GM18520 (cell line): ENCODE results near the gene SELENOV.

Source experiments
- ATAC-seq: cut with Tn5 transposase; IDR thresholded peaks from one replicate; pipeline ENCODE4 v1.9.1; 2021; ENCODE audit not compliant: unreplicated experiment

Gene SELENOV

DNA sequence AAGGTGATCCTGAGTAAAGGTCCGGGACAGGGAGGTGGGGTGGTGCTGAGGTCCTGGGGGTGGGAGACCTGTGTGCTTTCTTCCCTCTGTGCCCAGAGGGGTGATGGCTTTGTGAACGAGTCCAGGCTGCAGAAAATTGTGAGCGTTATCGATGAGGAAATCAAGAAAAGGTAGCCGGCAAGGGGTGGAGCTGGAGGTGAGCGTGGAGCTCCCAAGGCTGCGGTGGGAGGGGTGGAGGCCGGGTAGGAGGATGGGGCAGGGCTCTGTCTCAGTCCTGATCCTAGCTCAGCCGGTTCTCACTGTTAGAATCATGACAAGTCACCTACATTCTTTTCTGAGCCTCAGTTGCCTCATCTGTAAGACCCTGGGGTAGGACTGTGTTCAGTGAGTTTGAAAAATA is 4.0 kb downstream of the SELENOV start:
- no peak for ATAC-seq

DNA sequence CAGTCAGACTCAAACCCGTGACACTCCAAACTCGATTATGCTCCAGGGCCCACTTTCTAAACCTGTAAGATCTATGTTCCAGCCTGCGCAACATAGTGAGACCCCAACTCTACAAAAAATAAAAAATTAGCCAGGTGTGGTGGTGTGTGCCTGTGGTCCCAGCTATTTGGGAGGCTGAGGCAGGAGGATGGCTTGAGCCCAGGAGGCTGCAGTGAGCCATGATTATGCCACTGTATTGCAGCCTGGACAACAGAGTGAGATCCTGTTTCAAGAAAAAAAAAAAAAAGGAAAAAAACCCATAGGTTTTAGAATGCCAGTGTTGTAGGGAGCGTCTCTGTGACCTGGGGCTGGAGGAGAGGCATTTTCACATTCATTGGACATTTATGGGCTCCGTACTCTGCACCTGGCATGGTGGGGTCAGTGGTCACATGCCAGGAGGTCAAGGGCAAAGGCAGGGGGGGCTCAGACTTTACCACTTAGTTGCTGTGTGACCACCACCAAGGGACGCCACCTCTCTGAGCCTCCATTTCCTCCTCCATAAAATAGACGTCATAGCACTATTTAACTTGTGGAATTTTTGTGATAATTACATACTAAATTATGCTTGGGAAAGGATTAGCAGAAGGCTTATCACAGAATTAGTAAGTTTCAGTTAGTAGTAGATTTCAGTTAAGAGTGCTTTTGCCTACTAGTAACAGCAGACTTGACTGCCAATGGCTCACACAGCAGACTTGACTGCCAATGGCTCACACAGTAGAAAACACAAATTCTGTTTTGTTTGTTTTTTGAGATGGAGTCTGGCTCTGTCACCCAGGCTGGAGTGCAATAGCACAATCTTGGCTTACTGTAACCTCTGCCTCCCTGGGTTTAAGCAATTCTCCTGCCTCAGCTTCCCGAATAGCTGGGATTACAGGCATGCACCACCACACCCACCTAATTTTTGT is 5.9 kb downstream of the SELENOV start:
- ATAC-seq: no peak

DNA sequence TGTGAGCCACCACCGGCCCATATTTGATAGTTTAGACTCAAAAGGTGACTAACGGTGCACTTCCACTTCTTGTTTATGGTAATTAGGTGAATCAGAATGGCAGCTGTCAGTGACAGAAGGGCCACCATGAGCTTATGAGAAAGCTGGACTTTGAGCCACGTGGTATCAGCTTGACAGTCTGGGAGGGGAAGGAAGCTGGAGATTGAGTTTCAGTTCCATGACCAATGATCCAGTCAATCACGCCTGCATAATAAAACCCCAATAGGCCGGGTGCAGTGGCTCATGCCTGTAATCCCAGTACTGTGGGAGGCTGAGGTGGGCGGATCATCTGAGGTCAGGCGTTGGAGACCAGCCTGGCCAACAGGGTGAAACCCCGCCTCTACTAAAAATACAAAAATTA is 9.6 kb downstream of the SELENOV start:
- no peak for ATAC-seq

DNA sequence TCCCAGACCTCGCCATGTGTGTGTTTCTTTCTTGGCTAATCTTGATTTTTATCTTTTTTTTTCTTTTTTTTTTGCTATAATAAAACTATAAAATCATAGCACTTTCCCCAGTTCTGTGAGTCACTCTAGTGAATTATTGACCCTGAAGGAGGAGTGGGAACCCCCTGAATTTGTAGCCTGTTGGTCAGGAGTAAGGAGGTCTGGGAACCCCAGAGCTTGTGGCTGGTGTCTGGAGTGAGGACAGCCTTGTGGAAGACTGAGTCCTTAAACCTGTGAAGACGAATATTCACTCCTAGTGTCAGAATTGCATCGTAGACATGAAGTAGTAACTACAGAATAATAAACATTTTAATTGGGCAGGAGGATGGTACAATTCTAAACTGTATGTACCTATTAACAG is 10.3 kb downstream of the SELENOV start:
- no peak for ATAC-seq

DNA sequence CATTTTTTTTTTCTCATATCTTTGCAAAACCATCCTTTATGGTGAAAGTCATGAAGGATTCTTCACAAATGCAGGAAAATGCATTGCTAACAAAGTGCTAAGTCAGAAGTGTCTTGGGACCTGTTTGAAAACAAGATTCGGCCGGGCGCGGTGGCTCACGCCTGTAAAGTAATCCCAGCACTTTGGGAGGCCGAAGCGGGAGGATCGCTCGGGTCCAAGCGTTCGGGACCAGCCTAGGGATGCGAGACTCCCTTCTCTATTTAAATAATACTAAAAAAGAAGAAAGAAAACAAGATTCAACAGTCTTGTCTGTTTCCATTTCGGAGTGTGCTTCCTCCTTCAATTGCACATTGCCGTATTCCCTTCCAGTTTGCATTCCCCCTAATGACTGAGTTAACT is 16.9 kb downstream of the SELENOV start:
- ATAC-seq: no peak

DNA sequence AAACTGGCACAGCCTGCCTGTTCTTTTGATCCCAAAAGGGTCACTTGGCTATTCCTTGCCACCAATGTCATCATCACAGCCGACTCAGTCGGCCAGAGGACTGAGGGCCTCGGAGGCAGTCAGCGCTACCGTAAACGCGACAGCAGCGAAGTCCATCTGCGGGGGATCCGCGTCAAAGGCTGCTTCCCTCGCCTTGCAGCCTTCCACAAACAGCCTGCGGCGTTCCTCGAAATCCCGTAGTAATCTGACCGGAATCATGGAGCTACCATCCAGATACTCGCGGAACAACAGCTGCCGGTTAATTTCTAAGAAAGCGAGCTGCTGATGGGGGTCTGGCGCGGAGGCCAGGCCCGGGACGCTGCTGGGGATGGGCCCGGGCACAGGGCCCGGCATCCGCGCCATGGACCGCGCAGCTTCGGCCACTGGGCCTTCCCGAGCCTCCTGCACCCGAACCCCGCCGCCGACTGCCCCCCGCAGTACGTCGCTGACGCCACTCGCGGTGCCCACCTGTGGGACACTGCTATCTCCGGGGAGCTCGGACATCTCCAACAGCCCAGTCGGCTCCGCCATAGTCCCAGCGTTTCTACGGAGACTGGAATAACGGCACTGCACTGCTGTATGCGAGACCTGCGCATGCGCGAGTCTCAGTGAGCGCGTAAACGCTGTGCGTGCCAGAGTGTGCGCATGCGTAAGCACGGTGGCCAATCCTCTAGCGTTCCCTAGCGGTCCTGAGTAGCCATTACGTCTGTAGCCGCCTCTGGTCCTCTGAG is 17.5 kb downstream of the SELENOV start, which contains the start of gene EID2B:
TSS of gene EID2B (minus strand) at position 620 of the 770 bp plus-strand sequence. CDS start at position 570, 50 bp downstream.
- peak; percentile 91 for ATAC-seq

DNA sequence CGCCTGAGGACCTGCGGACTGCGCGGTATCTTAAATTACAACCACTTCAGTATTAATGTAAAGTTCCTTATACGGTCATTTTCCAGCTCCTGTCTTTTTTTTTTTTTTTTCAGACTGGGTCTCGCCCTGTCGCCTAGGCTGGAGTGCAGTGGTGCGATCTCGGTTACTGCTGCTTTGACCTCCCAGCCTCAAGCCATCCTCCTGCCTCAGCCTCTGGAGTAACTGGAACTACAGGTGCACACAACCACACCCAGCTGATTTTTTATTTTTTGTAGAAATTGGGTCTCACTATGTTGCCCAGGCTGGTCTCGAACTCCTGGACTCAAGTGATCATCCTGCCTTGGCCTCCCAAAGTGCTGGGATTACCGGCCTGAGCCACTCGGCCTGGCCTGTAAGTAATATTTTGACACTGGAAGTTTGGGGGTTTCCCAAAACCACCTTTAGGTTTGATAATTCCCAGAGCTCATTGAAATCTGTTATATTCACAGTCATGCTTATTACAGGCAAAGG is 18.1 kb downstream of the SELENOV start:
- ATAC-seq: peak; percentile 6

DNA sequence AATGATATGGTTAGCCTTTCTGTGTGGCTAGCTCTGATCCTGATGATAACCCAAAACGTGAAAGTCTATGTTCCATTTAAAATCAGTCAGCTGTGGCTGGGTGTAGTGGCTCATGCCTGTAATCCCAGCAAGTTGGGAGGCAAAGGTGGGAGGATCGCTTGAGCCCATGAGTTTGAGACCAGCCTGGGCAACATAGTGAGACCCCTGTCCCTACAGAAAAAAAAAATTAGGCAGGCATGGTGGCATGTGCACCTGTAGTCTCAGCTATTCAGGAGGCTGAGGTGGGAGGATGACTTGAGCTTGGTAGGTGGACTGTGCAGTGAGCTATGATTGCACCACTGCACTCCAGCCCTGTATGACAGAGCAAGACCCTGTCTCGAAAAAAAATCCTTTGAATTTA is 18.9 kb downstream of the SELENOV start:
- no peak for ATAC-seq

DNA sequence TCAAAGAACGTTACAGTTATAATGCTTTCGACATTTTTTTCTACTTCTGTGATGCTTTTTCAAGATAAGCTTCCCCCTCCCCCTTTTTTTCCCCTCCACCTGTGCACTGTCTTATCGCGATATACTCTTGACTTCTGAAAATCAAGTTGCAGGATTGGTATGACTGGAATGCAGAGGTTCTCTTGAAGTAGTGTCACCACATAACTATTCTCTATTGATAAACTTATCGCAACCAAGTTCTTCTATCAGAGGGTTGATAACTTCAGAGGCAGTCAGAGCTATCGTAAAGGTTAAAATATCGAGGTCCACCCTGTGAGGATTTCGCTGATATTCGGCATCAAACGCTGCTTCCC is 24.2 kb downstream of the SELENOV start:
- no peak for ATAC-seq

DNA sequence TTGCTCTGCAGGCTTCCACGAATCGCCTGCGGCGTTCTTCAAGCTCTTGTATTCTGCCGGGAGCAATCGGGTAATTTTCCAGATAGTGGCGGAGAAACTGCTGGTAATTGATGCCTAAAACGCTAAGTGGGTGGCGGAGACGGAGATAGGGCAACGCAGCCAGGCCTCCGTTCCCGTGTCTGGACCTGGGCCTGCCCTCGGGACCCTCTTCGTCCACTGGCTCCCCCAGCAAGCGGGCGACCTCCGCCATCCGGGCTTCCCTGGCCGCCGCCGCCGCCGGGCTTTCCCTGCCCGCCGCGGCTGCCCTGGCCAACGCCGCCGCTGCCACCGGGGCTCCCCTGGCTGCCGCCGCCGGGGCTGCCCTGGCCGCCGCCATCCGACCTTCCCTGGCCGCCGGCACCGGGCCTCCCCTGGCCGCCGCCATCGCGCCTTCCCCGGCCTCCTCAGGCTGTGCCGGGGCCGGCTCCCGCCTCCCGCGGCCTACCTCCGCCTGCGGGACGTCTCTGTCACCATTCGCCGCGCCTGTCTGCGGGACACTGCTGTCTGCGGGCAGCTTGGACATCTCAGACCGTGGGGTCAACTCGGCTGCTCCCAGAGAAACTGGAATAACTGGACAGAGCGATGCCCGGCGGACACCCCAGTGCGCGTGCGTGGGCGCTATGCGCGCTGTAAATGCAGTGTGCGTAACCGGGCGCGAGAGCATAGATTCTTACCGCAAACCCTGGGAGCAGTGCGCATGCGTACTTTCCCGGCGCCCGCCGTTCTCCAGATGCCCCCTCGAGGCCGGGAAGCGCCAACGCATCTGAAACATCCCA is 24.8 kb downstream of the SELENOV start, which contains the start of gene EID2:
TSS of gene EID2 (minus strand) at position 644 of the 815 bp plus-strand sequence. CDS start at position 562, 82 bp downstream.
- ATAC-seq: peak; percentile 77

DNA sequence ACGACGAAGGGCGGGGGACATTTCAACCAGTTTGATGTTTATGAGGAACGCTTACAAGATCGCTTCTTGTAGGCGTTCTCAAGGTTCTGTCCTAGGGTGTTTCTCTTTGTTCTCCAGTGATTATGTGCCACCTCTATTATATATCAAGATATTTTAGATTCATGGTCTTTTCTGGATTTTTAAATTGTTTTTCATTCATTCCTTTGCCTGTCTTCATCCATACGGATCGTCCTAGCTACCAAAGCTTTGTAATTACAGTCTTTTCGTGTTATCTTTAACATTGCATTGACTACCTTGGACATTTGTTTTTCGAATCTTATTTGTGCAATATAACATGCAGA is 25.4 kb downstream of the SELENOV start:
- ATAC-seq: no peak

DNA sequence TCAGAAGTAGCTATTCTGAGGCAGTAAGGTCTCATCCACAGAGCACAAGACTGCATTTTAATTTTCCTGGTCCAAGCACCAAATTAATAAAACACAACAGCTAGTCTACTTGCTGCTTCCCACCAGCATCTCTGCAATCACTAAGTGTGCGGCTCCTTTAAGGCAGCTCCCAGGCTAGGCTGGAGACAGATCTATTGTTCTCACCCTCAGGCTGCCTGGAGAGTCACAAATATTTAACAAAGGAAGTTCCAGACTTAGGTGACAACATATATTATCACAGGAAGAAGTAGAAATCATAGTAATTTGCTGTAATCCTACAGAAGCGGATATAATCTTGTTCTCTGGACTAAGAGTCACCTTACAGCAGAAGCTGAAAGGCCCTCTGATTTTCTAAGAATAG is 27.3 kb downstream of the SELENOV start:
- no peak for ATAC-seq

DNA sequence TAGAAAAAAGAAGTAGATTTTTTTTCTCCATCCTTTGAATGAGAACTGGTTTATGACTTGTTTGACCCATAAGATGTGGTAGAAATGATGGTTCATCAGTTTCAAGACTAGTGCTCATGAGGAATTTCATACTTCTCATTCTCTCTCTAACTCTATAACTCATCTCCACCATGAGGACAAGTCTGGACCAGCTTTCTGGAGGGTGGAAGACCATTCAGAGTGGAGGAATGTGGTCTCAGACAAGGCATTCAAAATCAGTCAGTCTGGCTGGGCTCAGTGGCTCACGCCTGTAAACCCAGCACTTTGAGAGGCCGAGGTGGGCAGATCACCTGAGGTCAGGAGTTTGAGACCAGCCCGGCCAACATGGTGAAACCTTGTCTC is 28.5 kb downstream of the SELENOV start:
- no peak for ATAC-seq

DNA sequence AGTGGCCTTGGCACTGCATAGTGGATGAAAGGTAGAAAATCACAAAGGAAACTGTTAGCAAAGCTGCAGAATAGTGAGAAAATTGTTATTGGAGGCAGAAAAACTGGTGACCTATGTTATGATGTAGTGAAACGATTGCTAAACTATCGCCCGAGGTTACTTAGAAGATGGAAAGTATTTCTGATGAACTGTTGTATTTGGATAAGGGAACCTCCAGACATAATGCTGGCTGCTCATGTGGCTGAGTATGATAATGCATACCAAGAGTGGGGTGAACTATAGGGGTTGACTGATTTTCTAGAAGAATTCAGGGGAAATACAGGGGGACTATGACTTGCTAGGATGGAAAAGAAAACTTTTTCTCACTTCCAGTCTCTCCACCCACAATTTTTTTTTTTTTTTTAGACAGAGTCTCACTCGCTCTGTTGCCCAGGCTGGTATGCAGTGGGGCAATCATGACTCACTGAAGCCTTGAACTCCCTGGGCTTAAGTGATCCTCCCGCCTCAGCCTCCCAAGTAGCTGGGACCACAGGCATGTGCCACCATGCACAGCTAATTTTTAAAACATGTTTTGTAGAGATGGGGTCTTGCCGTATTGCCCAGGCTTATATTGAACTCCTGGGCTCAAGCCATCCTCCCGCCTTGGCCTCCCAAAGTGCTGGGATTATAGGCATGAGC is 29.4 kb downstream of the SELENOV start:
- ATAC-seq: no peak

DNA sequence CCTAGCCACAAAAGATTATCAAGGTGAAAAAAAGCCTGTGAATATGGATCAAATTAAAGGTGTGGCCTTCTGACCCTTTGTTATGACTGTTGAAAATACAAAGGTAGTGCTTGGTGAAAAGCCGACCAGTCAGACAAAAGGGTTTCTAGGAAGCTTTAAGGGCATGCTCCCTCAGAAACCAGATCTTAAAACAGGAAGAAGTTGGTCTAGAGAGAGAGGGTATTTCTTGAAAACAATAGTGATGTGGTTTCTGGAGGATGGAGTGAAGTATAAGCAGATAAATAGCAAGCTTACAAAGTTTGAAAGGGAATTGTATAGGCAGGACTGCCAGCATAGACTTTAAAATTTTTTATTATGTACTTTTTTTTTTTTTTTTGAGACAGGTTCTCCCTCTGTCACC is 30.0 kb downstream of the SELENOV start:
- no peak for ATAC-seq

DNA sequence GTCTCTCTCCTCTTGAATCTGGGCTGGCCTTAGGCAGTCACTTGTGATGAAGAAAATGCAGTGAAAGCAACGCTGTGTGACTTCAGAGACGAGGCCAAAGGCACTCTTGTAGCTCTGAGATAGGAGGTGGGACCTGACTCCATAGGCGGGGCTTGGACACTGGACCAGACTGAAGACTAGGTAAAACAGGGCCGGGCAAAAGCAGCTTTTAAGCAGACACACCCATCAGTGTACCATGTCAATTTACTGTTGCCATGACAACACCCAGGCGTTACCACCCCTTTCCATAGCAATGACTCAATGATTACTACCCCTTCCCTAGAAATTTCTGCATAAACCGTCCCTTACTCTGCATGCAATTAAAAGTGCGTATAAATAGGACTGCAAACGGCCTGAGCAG is 31.7 kb downstream of the SELENOV start:
- no peak for ATAC-seq

DNA sequence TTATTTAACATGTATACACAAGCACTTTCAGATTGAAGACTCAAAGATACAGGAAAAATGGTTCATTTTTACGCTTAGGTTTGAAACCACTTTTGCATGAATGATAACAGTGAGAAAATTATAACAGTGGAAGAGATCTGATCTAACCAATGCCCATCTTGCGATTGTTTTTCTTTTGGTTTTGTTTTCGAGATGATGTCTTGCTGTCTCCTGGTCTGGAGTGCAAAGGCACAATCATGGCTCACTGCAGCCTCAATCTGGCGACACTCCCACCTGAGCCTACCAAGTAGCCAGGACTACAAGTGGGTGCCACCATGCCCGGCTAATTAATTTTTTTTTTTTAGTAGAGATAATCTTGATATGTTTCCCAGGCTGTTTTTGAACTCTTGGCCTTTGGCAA is 35.3 kb downstream of the SELENOV start:
- ATAC-seq: no peak

DNA sequence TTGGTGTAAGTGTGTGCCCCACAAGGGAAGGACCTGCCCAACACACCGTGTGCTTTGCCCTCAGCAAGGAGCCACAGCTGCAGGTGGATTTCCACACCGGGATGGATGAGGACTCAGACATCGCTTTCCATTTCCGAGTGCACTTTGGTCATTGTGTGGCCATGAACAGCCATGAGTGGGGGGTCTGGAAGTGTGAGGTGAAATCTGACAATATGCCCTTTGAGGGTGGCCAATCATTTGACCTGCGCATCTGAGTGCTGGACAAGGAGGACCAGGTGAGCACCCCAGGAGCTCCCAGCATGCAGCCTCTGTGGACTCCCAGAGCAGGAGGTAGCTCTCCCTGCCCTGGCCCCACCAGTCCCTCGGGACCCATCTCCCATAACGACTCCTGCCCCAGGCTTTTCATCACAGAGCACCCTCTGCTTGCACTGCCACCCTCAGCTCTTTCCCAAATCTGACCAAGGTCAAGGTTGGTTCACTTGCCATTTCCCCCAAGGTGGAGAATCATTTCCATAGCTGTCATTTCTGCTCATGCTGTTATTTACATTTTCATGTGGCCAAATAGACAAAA is 38.2 kb downstream of the SELENOV start:
- ATAC-seq: no peak

DNA sequence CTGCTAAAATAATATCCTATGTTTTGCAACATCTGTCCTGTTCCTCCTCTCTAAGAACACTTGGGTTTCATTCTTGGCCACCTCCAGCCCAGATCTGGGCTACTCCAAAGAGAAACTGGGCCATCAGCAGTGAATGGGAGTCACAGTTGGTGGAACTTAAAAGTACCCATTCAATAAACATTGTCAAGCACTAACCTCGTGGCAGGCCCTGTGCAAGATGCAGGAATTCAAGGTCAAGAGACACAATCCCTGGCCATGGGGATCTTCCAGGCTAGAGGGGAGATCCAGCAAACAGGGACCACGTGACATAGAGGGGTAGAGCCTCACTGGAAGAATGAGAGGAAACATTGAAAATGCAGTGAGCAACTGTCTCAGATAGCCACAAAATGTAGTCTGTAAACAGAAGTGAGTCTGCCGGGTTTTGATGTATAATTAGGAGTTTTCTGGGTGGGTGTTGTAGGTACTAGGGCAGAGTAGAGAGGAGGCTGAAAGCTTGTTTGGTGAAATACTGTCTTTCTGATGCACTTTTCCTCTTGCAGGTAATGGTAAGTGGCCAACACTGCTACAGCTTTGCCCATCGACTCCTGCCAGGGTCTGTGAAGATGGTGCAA is 39.9 kb downstream of the SELENOV start:
- no peak for ATAC-seq

DNA sequence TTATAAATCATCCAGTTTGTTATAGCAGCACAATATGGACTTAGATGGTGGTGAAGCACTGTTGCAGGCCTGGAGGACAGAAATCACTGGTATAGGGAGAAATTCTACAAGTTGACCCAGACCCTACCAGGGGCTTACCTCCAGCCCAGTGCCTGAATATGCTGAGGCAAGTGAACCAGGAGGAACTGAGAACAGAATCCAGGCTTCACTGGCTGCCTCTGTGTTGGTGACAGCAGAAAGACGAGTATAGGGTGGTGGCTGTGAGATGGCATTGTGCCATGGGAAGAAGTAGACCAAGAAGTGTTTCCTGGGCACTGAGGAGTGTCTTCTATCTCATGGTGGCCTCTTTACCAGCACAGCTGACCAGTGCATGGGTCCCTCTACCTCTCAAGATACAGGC is 40.9 kb downstream of the SELENOV start:
- ATAC-seq: no peak
